NOMO-1 treated with DMSO at 0.1 percent for 48 hours (cell line): Measurements from ENCODE around the gene EXOC1.
A peak's percentile ranks its signal among the peaks of the same experiment; 100 is the strongest.
"Not testable (repeated sequence)": the region's sequence is repeated elsewhere in the genome, so short reads cannot be mapped to it uniquely, and the experiment has no call there.

Source experiments
- DNase-seq: peaks from one replicate; lab custom pipeline; 2025; ENCODE audit not compliant: unreplicated experiment; lab: John Stamatoyannopoulos, UW

Gene EXOC1

GRCh38 chr4:55903577-55903976 is 50.1 kb downstream of the EXOC1 start:
- no peak for DNase-seq

GRCh38 chr4:55904576-55904975 is 51.1 kb downstream of the EXOC1 start:
- no peak for DNase-seq

DNA sequence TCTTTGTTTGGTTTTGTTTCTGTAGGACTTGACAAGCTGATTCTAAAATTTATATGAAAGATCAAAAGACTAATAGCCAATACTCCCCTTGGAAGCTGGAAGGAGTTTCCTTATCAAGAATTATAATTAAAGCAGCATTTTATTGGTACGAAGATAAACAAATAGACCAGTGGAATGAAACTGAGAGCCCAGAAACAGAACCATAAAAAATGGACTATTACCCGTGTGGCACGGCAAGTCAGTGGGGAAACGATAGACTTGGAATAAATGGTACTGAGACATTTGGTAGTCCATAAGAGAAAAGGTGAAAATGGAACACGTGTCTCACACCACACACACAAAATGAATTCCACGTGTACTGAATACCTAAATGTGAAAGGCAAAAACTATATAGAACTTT is 52.9 kb downstream of the EXOC1 start:
- DNase-seq: no peak

DNA sequence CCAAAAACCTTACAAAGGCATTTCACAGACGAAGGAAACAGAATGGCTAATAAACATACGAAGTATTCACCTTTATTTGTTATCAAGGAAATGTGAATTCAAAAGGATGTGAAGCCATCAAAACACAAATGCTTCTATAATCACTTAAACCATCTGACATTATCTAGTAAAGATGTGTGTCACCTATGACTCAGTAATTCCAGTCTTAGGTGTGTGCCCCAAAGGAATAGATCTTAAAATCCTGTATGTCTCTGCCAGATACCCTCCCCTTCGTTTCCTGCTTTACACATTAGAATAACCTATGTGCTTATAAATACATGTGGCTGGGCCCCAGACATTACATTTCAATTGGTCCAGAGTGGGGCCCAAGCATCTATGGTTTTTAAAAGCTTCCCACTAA is 53.5 kb downstream of the EXOC1 start:
- no peak for DNase-seq

GRCh38 chr4:55907469-55907868 is 54.0 kb downstream of the EXOC1 start:
- no peak for DNase-seq

DNA sequence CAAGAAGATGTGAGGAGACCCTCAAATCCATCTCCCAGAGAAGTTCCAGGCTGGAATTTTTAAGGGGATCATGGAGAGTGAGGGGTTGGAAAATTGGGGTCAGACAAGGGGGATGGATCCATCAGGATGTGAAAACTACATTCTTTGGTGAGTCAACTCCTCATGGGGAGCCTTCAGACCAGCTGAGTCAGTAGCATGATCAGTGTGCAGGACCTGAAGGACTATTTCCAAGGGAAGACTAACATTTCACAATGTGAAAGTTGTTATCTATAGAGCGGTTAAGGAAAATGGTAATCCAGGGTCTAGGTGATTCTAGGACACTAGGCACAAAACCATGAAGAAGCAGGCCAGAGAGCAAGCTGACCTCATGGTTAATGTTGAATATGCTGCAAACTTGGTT is 56.7 kb downstream of the EXOC1 start:
- DNase-seq: no peak

DNA sequence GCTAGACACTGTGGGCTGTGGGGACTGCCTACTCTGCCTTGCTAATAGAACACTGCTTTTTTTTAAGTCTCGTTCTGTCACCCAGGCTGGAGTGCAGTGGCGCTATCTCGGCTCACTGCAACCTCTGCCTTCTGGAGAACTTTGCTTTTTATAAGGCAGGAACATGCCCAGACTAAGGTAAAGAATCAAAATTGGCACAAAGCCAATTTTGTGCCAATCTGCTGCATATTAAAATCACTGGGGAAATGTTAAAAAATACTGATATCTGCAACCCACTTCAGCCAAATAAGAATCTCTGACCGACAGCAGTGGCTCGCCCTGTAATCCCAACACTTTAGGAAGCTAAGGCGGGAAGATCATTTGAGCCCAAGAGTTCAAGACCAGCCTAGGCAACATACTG is 58.8 kb downstream of the EXOC1 start:
- DNase-seq: no peak

GRCh38 chr4:55920571-55920970 is 67.1 kb downstream of the EXOC1 start:
- no peak for DNase-seq

DNA sequence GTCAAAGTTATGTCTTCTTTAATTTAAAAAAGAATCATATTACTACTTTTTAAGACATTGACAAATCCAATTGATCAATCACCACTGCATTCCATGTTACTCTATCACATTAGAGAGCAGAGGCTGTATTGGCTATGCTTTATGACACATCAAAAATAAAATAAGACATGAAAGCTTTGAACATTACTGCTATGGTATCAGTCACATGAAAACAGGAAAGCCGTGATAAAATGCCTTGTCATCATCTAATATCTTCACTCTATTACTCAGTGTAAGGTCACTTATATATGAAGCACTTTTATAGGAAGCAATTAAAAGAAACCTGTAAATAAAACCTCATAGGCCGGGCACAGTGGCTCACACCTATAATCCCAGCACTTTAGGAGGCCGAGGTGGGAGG is 67.6 kb downstream of the EXOC1 start:
- no peak for DNase-seq

- DNase-seq: no peak
These were observed 71.8 kb downstream of the EXOC1 start for GRCh38 chr4:55925241-55925640.

DNA sequence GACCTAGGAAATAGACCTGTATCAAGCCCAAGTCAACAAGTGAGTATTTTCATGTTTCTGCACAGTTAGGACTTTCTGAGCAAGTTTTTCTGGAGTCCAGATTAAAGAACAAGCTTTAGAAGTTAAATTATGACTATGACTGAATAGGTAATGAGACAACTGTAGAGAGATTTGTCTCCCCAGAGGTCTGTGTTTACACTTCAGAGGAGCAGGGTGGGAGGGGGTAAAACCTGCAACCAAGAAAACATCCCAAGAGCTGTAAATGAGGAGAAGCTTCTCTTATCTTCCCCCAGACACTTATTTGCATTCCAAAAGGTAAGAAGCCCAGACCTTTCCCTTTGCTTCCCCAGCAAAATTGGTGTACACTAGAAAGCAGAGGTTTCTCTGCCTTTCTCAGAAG is 73.2 kb downstream of the EXOC1 start:
- DNase-seq: no peak

- peak; percentile 5 for DNase-seq
These were observed 74.5 kb downstream of the EXOC1 start for GRCh38 chr4:55927803-55928437.

DNA sequence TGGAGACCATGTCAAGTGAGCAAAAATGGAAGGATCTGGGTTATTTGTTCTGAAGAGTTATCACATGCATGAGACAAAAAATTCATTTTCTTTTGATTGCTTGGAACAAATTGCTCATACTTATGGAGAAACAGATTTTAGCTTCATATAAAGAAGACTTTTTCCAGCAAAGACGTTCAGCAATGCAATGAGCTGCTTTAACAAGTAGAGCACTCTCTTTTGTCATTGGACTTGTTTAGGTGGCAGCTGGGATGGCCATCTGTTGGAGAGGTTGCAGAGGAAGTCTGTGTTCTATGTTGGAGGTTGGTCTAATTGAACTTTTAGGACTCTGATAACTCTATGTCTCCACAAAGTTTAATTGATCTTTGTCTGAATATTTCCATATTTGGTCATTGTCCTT is 75.4 kb downstream of the EXOC1 start:
- DNase-seq: no peak

DNA sequence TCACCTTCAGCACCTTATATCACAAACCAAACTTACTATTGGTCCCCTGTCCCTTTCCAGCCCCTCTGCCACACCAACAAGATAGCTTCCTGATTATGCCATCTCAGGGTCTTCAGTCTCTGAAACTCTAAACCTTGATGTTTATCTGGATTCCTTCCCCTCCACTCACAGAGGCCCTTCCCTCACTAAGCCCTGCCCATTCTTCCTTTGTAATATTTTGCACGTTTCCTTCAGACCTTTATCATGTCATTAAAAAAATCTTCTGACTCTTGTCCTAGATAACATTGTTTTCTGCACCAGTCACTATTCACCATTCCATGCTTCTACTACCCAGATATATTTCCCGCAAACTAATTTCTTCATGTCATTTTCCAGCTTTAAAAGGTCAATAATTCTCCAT is 77.6 kb downstream of the EXOC1 start:
- DNase-seq: no peak

GRCh38 chr4:55931833-55932232 is 78.4 kb downstream of the EXOC1 start:
- no peak for DNase-seq

GRCh38 chr4:55932511-55932910 is 79.1 kb downstream of the EXOC1 start:
- no peak for DNase-seq

DNA sequence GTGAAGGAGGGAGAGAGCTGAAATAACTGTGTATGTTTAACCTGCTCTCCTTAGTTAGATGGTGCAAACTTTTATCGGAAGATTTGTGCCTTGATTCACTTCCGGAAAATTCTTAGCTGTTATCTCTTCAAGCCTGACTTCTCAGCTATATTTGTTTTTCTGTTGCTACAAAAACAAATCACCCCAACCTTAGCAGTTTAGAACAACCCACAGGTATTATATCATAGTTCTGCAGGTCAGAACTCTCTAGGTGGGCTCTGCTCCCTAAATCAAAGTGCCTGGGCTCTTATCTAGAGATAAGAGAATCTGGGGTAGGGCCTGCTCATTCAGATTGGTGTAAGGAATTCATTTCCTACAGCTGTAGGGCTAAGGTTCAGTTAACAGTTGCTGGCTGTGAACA is 80.2 kb downstream of the EXOC1 start:
- DNase-seq: no peak

- DNase-seq: not testable (repeated sequence)
These were observed 82.5 kb downstream of the EXOC1 start for GRCh38 chr4:55935907-55936306.

- no peak for DNase-seq
These were observed 85.0 kb downstream of the EXOC1 start for GRCh38 chr4:55938481-55938880.

DNA sequence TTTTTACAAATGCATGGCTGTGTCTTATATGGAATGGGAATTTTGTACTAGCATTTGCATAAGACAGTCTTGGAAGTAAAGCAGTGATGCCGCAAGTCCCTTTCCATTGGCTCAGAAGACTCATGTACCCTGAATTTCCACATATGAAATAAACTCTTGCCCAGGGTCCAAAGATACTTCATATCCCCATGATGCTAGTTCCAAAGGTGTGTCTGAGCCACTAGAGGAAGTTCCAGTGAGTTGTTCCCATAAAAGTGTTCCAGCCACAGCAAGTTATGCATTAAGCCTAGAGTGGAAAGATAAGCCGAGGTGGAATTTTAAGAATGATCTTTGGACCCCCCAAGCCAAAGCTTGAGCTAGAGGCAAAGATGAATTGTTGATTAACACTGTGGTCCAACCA is 86.0 kb downstream of the EXOC1 start:
- no peak for DNase-seq

DNA sequence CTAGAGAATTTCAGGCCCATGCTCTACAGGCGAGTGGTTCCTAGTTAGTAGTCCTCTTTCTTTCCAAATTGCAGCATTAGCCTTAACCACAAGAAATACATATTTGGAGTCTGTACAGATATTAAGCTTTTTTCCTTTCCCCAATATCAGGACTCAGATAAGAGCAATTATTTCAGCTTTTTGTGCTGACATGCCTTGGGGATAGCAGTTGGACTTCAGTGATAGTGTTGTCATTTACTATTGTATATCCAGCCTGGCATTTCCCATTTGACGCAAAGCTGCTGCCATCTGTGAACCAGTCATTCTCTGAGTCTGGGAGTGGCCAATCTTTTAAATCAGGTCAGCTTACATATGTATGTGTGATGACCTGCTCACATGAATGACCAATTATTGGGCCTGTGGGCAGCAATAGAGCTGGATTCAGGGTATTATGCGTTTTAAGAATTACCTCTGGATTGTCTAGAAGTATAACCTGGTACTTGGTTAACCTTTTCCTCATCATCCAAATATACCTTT is 88.5 kb downstream of the EXOC1 start:
- no peak for DNase-seq

GRCh38 chr4:55947254-55947882 is 93.9 kb downstream of the EXOC1 start:
- peak; percentile 94 for DNase-seq
